Measurements from ENCODE around the gene CACNA1C.

DNA sequence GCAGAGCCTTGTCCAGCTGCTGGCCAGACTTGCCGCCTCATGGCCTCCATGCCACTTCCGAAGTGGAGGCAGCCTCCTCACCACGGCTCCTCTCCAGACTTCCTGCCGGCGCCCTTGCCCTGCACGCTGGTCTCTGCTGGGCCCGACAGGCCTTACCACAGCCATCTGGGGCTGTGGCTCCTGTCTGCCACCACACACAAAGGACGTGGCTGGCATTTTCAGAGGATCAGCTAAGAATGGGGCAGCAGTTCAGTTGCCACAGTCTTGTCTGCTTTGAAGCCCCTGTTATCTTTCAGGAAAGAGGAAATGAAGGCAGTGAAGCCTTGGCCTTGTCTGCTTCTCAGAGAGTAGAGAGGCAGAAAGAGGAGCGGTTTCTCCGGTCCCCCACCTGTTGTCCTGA lies 564.0 kb downstream of the CACNA1C start:
- TF ChIP-seq CHD1 (IDR thresholded peaks at IDR 0.05; ENCODE audit: low read depth, low read length) (no peak), RFX5 (IDR thresholded peaks at IDR 0.05; ENCODE audit: low read depth, low read length) (no peak), POLR2A (IDR thresholded peaks at IDR 0.05; ENCODE audit: low read depth, low read length) (no peak), MXI1 (IDR thresholded peaks at IDR 0.05; ENCODE audit: borderline replicate concordance, low read depth, low read length) (no peak), RCOR1 (IDR thresholded peaks at IDR 0.05; ENCODE audit: insufficient replicate concordance, low read length) (no peak), SMC3 (IDR thresholded peaks at IDR 0.05; ENCODE audit: low read depth, low read length) (no peak)
- TF ChIP-seq, protein P1, sequence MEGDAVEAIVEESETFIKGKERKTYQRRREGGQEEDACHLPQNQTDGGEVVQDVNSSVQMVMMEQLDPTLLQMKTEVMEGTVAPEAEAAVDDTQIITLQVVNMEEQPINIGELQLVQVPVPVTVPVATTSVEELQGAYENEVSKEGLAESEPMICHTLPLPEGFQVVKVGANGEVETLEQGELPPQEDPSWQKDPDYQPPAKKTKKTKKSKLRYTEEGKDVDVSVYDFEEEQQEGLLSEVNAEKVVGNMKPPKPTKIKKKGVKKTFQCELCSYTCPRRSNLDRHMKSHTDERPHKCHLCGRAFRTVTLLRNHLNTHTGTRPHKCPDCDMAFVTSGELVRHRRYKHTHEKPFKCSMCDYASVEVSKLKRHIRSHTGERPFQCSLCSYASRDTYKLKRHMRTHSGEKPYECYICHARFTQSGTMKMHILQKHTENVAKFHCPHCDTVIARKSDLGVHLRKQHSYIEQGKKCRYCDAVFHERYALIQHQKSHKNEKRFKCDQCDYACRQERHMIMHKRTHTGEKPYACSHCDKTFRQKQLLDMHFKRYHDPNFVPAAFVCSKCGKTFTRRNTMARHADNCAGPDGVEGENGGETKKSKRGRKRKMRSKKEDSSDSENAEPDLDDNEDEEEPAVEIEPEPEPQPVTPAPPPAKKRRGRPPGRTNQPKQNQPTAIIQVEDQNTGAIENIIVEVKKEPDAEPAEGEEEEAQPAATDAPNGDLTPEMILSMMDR (conservative IDR thresholded peaks at IDR 0.05; ENCODE audit: low read depth, low read length): no peak
- TF ChIP-seq, protein P2, sequence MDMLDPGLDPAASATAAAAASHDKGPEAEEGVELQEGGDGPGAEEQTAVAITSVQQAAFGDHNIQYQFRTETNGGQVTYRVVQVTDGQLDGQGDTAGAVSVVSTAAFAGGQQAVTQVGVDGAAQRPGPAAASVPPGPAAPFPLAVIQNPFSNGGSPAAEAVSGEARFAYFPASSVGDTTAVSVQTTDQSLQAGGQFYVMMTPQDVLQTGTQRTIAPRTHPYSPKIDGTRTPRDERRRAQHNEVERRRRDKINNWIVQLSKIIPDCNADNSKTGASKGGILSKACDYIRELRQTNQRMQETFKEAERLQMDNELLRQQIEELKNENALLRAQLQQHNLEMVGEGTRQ (IDR thresholded peaks at IDR 0.05; ENCODE audit: low read depth, low read length): no peak

Data from IMR-90 (cell line).